GM19324 (cell line): ENCODE data around the gene AIF1L.
"Not testable (repeated sequence)": the region's sequence is repeated elsewhere in the genome, so short reads cannot be mapped to it uniquely, and the experiment has no call there.

ENCODE experiments used
- ATAC-seq: cut with Tn5 transposase; IDR thresholded peaks from one replicate; pipeline ENCODE4 v1.9.1; 2021; ENCODE audit warnings: mild to moderate bottlenecking, moderate library complexity; ENCODE audit not compliant: unreplicated experiment, low FRiP score

AIF1L gene

DNA sequence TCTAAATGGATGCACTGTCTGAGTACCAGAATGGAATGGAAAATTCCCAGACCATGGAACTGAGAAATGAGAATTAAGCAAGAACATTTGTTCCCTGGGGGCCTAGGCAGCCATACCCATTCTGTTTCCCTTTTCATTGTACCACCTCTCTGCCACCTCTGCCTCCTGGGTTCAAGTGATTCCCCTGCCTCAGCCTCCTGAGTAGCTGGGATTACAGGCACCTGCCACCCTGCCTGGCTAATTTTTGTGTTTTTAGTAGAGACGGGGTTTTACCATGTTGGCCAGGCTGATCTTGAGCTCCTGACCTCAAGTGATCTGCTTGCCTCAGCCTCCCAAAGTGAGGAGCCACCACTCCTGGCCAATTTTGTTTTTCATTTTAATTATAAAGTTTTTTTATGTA is 62.3 kb downstream of the AIF1L start:
- ATAC-seq, result not testable (repeated sequence)

DNA sequence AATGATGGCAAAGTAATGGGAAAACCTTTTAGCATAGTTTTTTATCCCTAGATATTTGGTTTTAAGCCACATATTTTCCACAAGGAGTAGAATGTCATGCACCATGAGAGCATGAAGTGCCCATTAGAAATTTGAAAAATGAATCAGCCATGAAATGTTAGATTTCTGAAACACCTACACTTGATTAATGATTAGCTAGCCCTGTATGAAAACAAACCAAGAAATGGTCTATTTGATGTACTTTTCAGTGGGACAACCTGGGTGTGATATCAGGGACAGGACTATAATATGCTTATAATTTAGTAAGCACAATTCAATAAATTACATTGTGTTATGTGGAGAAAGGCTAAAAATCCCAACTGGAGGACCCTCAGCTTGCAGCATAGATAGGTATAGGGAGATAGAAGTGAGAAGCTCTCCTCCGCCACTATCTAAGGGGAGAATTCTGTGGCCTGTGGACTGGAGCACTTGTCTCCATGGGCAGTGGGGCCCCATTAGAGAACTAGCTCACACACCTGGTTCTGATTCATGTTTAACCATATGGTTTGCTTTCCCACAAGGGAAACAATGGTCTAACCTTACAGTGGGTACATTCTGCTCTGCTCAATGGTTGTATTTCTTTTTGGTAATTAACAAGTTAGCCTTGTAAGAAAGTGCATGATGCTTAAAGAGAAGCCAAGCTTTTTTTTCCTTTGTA is 64.2 kb downstream of the AIF1L start:
- no peak for ATAC-seq

DNA sequence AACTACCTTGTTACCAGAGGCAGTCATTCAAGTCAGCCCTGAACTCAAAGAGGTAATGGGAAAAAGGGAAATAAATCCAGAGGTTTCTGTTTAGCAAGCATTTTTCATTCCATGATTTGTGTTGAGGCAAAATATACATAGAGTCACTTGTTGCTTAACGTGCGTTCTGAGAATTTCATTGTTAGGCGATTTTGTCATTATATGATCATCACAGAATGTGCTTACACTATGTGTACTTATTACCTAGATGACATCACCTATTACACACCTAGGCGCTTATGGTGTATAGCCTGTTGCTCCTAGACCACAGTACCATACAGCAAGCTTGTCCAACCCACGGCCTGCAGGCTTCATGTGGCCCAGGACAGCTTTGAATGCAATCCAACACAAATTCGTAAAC is 65.3 kb downstream of the AIF1L start:
- ATAC-seq, result no peak

DNA sequence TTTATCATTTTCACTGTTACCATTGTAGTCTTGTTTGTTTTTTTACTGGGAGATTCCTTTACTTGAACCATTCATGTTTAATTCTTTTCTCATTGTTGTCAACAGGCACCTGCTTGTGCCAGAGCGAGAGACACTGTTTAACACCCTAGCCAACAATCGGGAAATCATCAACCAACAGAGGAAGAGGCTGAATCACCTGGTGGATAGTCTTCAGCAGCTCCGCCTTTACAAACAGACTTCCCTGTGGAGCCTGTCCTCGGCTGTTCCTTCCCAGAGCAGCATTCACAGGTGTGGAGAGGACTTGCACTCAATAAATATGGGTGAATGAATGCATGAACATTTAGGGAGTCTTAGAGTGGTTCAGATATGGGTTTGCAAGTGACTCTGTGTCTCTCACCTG is 66.6 kb downstream of the AIF1L start:
- no peak for ATAC-seq

DNA sequence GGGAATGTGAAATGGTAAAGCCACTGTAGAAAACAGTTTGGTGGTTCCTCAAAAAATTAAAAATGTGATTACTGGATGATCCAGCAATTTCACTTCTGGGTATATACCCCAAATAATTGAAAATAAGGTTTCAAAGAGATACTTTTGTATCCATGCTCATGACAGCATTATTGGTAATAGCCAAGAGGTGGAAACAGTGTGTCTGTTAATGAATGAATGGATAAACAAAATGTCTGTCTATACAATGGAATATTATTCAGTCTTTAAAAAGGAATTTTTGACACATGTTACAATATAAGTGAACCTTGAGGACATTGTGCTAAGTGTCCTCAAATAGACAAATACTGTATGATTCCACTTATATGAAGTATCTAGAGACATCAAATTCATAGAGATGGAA is 69.2 kb downstream of the AIF1L start:
- no peak for ATAC-seq

DNA sequence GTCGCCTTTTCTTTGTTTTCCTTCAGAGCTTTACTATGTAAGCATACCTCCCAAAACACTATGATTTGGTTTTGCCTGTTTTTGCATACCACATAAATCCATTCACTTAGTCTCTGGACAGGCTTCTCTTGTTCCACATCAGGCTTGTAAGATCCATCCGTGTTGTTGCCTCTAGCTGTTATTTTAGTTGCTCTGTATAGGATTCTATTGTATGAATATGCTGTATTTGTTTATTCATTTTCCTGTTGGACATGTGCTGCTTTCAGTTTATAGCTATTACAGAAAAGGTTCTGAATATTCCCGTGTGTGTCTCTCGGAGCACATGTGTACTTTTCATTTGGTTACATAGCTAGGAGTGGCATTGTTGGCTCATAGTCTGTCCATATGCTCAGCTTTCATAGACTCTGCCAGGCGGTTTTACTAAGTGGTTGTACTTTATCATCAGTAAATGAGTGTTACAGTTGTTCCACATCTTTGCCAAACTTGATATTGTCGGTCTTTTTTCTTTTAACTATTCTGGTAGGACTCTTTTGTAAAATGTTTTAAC is 70.9 kb downstream of the AIF1L start:
- no peak for ATAC-seq

DNA sequence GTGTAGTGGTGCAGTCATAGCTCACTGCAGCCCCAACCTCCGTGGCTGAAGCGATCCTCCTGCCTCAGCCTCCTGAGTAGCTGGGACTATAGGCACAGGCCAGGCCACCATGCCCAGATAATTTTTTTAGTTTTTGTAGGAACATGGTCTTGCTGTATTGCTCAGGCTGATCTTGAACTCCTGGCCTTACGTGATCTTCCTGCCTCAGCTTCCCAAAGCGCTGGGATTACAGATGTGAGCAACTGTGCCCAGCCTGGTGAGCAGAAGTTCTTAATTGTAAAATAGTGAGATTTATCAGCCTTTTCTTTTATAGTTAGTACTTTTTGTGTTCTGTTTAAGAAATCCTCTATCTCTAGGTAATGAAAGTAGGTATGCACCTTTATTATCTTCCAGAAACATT is 71.6 kb downstream of the AIF1L start:
- no peak for ATAC-seq

DNA sequence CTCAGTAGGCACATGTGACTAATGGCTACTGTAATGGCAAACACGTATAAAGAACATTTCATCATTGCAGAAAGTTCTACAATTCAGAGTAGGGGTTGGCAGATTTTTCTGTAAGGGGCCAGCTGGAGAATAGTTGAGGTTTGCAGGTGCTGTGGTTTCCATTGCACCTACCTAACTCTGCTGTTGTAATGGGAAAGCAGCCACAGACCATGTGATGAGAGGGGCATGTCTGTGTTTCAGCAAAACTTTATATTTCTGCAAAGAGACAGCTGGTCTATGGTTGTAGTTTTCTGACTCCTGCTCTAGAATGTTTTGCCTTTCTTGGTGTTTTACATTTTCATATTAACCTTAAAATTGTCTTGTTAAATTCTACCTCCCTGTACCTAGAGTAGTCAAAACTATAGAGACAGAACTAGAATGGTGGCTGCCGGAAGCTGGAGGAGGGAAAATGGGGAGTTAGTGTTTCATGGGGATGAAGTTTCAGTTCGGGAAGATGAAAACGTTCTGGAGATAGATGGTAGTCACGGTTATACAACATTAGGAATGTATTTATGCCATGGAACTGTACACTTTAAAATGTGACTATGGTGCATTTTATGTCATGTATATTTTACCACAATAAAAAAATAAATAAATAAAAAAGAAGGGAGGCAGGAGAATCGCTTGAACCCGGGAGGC is 73.4 kb downstream of the AIF1L start:
- no peak for ATAC-seq
